HG03442 (cell line): Measurements from ENCODE around the gene ITGB4.

Experiments
- ATAC-seq: cut with Tn5 transposase; IDR thresholded peaks from one replicate; pipeline ENCODE4 v1.9.1; 2021; ENCODE audit warnings: mild to moderate bottlenecking, moderate library complexity; ENCODE audit not compliant: unreplicated experiment

The ITGB4 gene

DNA sequence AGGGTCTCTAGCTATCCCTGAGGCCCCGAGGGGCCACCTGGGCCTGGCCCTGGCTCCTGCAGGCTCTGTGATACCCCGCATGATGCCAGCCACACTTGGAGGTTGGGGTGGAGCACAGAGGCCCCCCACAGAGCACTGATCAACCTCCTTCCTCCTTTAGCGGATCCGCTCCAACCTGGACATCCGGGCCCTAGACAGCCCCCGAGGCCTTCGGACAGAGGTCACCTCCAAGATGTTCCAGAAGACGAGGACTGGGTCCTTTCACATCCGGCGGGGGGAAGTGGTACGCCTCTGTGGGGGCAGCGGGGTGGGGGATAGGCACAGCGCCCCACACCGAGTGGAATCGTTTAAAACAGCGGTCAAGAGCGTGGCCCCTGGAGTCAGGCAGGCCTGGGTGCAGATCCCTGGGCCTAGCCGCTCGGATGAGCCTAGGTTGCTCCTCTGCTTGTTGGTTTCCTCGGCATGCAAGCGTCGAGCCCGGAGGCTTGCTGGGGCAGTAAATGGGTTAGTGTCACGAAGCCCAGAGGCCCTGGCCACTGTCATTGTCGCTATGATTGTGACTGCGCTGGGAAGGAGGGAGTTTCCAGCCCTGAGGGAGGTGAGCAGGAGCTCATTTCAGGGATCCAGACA is 9.9 kb downstream of the ITGB4 start:
- no peak for ATAC-seq

DNA sequence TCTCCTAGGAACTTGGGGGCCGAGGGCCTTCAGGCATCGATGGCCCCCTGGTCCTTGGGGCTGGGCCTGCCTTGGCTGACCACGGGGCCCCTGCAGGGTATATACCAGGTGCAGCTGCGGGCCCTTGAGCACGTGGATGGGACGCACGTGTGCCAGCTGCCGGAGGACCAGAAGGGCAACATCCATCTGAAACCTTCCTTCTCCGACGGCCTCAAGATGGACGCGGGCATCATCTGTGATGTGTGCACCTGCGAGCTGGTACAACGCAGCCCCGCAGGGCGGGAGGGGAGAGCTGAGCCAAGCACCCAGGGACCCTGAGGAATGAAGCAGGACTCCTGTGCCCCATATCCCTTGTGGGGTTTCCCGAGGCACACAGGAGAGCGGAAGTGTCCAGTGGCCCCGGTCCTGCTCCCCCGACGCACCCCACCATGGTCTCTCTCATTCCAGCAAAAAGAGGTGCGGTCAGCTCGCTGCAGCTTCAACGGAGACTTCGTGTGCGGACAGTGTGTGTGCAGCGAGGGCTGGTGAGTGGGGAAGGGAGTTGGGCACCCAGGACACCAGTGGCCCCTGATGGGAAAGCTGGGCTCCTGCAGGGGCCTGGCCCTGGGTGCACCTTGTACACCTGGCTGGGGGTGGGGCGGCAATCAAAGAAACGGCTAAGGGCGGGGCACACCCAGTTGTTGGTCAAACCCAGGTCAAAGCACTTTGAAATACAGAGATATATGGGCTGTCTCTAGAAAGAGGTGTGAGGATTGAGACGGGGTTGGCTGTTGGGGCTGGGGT is 10.6 kb downstream of the ITGB4 start:
- ATAC-seq = no peak

DNA sequence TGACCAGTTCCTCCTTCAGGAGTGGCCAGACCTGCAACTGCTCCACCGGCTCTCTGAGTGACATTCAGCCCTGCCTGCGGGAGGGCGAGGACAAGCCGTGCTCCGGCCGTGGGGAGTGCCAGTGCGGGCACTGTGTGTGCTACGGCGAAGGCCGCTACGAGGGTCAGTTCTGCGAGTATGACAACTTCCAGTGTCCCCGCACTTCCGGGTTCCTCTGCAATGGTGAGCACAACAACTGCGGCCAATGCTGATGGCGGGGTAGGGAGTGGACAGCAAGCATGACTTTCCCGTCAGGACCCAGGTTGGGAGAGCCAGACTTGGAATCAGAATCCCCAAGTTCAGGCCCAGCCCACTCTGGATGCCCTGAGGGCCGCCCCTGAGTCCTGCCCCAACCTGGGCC is 12.2 kb downstream of the ITGB4 start:
- ATAC-seq = no peak

DNA sequence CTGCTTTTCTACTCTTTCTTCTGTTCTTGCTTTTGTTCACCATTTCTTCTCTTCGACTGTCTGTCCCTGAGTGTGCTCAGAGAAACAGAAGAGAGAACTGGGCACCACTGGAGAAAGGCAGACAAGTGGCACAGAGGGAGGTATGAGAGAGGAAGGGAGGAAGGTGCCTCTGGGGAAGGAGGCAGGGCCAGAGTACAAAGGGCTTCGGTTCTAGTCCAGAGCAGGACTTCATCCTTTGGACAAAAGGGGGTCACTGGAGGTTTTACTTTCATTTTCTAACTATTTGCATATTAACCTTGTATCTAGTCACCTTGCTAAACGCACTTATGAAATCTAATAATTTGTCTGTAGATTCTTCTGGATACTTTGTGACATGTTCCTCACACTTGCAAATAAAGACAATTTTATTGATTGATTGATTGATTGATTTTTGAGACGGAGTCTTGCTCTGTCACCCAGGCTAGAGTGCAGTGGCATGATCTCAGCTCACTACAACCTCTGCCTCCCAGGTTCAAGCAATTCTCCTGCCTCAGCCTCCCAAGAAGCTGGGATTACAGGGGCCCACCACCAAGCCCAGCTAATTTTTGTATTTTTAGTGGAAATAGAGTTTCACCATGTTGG is 13.5 kb downstream of the ITGB4 start:
- ATAC-seq = no peak

DNA sequence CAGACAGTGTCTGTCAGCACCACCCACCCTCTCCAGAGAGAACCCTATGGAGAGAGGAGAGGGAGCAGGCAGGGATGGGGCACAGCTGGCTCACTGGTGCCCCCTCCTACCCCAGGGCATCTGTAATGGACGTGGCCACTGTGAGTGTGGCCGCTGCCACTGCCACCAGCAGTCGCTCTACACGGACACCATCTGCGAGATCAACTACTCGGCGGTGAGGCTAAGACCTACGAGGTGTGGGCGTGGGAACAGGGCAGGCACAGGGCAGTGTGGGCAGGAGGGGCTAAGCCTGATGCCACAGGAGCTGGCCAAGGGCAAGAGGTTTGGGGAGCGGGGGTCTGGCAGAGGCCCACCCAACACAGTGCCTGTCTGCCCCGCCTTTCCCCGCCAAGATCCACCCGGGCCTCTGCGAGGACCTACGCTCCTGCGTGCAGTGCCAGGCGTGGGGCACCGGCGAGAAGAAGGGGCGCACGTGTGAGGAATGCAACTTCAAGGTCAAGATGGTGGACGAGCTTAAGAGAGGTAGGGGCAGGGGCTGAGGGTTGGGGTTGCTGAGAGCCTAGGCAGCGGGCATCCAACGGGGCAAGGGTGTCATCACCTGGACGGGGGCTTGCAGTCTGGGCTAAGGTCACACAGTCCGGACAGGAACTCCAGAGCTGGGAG is 15.0 kb downstream of the ITGB4 start:
- ATAC-seq = no peak

DNA sequence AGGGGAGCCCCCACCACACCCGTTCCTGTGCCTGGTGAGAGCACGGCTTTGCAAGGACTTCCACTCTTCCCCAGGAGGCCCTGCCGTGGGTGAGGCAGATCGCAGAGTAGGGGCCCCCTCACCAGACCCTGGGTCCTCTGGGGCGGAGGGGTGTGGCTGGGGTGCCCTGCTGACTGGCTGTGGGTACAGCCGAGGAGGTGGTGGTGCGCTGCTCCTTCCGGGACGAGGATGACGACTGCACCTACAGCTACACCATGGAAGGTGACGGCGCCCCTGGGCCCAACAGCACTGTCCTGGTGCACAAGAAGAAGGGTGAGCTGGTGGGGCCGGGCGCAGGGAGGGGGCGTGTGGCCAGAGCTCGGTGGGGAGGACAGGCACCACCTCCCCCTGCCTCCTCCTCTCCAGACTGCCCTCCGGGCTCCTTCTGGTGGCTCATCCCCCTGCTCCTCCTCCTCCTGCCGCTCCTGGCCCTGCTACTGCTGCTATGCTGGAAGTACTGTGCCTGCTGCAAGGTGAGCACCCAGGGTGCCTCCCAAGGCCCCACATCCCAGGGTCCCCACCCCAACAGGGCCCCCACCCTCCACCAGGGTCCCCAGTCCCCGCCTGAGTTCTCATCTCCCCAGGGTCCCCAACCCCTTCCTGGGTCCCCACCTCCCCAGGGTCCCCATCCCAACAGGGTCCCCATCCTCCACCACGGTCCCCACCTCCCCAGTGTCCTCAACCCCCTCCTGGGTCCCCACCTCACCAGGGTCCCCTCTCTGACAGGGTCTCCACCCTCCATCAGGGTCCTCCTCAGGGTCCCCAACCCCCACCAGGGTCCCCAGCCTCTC is 16.1 kb downstream of the ITGB4 start:
- no peak for ATAC-seq

DNA sequence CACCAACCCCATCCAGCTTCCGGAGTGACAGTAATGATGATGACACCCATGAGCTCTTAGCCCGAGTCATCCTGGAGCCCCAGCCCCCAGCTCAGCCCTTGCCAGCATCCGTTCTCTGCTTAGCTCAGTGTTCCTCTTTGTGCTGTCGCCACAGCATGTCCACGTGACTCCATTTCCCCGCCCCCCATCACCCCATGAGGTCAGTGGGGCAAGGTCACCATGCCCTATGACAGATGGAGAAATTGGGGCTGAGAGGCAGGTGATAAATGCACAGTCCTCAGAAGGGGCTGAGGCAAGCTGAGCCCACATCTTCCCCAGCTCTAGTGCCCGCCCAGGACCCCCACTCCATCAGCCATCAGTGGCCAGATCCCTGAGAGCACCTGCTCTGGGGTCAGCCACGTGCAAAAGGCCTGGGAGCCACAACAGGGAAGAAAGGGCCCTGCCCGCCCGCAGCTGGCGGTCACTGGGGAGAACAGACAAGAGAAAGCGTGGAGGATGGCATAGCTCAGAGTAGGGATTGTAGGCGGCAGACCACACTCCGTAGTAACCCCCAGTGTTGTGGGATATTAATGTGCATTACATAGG is 17.1 kb downstream of the ITGB4 start:
- no peak for ATAC-seq

DNA sequence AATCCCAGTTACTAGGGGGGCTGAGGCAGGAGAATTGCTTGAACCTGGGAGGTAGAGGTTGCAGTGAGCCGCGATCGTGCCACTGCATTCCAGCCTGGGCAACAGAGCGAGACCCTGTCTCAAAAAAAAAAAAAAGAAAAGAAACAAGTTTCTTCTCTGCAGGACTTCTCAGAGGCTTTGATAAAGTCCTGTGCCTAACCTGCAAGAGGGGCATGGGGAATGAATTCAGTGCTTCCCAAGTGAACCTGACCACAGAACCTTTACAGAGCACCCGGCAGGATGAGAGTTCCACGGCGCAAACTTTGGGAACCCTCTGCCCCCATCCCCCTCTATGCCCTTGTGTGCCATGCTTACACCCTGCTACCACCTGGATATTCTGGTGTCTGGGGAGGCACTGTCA is 17.9 kb downstream of the ITGB4 start:
- no peak for ATAC-seq

DNA sequence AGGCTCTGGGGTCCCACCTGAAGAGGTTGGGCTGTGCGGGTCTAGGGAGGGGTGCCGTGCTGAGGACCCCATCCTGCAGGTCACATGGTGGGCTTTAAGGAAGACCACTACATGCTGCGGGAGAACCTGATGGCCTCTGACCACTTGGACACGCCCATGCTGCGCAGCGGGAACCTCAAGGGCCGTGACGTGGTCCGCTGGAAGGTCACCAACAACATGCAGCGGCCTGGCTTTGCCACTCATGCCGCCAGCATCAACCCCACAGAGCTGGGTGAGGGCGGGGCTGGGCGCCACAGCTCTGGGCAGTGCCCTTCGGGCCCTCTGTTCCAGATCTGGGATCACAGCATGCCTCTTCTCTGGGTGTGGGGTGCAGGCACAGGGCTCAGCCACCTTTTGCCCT is 18.5 kb downstream of the ITGB4 start:
- ATAC-seq = no peak

DNA sequence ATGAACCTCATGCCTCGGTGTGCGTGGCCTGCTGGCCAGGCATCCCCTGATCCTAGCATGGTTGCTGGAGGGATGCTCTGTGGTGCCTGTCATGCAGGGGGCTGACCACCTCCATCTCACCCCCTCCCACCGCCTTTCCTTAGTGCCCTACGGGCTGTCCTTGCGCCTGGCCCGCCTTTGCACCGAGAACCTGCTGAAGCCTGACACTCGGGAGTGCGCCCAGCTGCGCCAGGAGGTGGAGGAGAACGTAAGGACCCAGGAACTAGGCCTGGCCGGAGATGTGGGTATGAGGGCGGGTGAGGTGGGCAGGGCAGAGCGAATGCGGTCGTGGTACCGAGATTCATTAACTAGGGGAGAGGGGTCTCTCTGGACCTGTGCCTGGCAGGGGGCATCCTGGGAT is 19.0 kb downstream of the ITGB4 start:
- no peak for ATAC-seq

DNA sequence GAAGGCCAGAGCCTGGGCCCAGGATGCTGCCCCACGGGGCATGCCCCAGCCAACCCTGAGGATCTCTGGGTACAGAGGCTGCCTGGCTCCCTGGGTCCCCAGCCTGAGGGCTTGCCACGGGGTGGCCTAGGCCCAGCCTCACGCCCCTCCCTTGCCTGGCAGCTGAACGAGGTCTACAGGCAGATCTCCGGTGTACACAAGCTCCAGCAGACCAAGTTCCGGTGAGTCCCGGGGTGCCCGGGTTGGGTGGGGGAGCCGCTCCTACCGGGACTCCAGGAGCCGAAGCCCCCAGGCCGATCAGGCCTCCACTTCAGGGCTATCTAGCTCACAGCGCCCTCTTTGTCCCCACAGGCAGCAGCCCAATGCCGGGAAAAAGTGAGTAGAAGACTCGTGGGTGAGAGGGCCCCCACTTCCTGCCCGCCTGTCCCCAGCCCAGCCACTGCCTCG is 19.4 kb downstream of the ITGB4 start:
- no peak for ATAC-seq

DNA sequence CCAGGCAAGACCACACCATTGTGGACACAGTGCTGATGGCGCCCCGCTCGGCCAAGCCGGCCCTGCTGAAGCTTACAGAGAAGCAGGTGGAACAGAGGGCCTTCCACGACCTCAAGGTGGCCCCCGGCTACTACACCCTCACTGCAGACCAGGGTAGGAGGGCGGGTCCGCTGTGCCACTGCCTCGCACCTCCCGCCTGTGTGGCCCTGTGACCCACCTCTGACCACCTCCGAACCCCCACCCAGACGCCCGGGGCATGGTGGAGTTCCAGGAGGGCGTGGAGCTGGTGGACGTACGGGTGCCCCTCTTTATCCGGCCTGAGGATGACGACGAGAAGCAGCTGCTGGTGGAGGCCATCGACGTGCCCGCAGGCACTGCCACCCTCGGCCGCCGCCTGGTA is 21.1 kb downstream of the ITGB4 start:
- ATAC-seq = no peak

DNA sequence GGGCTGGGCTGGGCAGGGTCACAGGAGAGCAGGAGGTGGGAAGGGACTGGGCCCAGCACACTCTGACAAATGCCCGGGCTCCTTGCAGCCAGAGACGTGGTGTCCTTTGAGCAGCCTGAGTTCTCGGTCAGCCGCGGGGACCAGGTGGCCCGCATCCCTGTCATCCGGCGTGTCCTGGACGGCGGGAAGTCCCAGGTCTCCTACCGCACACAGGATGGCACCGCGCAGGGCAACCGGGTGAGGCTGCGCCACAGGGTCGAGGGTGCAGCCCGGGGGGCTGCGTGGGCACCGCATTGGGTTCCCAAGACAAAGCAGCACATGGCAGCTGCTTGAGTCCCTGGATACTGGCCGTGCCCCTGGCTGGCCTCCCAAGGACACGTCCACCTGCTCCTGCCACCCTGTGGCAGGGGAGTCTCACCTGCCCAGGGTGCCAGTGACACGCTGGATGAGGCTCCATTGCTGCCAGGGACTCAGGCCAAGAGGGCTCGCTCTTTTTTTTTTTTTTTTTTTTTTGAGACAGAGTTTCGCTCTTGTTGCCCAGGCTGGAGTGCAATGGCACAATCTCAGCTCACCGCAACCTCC is 22.5 kb downstream of the ITGB4 start:
- no peak for ATAC-seq

DNA sequence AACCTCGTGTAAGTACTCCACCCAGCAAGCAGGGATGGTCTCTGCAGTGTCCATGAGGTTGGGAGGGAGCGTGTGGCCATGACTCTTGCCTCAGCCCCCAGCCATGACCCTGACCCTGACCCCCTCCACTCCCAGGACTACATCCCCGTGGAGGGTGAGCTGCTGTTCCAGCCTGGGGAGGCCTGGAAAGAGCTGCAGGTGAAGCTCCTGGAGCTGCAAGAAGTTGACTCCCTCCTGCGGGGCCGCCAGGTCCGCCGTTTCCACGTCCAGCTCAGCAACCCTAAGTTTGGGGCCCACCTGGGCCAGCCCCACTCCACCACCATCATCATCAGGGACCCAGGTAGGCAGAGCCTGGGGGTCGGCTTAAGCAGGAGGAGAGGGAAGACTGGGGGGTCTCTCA is 27.4 kb downstream of the ITGB4 start:
- ATAC-seq = no peak

DNA sequence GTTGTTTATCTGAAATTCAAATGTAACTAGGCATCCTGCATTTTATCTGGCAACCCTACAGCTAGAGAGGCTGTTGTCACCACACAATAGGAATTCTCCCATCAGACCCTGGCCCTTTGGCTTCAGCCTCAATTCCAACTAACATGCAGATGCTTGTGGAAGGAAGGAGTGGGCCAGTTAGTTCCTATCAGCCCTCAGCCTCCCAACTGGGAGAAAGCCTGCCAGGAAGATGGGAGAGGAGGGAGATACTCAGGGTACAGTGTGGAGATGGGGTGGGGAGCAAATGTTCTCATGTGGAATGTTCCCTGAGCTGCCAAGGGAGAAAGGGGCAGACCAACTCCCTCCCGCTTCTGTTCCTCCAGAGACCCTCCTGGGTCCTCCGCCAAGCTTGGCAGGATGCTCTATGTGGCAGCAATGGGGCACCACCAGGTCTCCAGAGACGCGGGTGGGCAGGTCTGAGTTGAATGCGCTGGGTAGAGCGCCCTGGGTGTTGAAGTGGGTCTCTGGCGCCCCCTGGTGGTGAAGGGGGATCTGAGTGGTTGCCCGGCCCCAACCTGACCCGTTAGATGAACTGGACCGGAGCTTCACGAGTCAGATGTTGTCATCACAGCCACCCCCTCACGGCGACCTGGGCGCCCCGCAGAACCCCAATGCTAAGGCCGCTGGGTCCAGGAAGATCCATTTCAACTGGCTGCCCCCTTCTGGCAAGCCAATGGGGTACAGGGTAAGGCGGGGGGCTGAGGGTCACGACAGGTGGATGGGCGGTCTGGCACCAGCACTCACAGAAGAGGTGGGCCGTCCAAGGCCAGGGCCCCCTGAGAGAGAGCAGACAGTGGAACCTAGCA is 28.5 kb downstream of the ITGB4 start:
- no peak for ATAC-seq

DNA sequence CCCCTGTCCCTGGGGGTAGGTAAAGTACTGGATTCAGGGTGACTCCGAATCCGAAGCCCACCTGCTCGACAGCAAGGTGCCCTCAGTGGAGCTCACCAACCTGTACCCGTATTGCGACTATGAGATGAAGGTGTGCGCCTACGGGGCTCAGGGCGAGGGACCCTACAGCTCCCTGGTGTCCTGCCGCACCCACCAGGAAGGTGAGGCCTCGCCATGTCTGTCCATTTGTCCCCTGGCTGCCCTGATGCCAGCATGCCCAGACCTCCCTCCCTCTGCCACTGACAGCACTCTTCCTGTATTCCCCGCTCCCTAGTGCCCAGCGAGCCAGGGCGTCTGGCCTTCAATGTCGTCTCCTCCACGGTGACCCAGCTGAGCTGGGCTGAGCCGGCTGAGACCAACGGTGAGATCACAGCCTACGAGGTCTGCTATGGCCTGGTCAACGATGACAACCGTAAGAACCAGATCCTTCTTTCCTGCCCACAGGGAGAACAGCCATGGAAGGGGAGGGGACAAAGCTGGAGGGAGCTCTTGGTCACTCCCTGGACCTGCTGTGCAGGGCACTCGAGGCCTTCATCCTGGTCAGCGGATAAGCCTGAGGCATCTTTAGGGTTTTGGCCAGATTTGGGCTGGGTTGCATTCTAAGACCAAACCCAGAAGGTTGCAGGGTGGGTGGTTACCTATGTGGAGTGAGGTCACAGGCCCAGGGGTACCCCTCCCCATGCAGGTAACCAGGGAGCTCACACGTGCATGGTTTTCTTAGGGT is 29.6 kb downstream of the ITGB4 start:
- no peak for ATAC-seq

DNA sequence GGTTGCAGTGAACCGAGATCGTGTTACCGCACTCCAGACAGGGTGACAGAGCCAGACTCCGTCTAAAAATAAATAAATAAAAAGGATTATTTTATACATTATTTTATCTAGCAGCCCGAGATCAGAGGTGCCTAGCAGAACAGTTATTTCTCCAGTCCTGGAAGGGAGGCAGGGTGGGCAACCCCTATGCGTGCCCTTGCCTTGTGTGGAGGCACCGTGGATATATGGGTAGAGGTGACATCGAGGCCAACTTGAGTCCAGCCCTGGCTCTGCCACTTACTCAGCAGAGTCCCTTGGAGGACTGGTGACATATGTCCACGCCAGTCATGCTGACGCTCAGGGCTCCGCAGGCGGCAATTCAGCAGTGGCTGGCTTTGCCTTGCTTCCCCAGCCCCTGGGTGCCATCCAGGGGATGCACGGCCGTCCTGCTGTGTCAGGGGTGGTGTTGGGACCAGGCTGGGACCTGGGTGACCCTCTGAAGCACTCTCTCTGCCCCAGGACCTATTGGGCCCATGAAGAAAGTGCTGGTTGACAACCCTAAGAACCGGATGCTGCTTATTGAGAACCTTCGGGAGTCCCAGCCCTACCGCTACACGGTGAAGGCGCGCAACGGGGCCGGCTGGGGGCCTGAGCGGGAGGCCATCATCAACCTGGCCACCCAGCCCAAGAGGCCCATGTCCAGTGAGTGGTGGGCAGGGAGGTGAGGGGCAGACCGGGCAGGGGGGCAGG is 30.6 kb downstream of the ITGB4 start:
- ATAC-seq = no peak

DNA sequence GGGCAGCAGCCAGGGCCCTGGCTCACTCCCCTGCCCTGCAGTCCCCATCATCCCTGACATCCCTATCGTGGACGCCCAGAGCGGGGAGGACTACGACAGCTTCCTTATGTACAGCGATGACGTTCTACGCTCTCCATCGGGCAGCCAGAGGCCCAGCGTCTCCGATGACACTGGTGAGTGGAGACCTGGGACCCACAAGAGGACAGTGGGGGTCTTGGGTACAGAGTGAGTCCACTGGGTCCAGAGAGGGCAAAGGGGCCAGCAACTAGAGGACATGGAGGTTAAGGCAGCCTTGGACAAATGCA is 31.1 kb downstream of the ITGB4 start:
- no peak for ATAC-seq
